ENCODE results near the gene MTX1.

GRCh38 chr1:155174324-155175280, 33.9 kb upstream of the MTX1 start:
- TF ChIP-seq CTCF (optimal IDR thresholded peaks at IDR 0.05 in 1 of 3, IDR thresholded peaks at IDR 0.05 in 1 of 3, conservative IDR thresholded peaks at IDR 0.05 in 1 of 3; ENCODE audit: extremely low read depth in 1 of 3, insufficient read depth in 2 of 3, low read length in 3 of 3) (no peak), EZH2 (IDR thresholded peaks at IDR 0.05; ENCODE audit: low read length) (no peak)

Data from keratinocyte (primary cell).